NCI-H128 (cell line): ENCODE results near the gene CHST5.
A peak's percentile ranks its signal among the peaks of the same experiment; 100 is the strongest.
"Not testable (repeated sequence)": the region's sequence is repeated elsewhere in the genome, so short reads cannot be mapped to it uniquely, and the experiment has no call there.

Experiments used
- DNase-seq: peaks from one replicate; lab custom pipeline; 2025; ENCODE audit not compliant: unreplicated experiment; lab: John Stamatoyannopoulos, UW

Gene CHST5

DNA sequence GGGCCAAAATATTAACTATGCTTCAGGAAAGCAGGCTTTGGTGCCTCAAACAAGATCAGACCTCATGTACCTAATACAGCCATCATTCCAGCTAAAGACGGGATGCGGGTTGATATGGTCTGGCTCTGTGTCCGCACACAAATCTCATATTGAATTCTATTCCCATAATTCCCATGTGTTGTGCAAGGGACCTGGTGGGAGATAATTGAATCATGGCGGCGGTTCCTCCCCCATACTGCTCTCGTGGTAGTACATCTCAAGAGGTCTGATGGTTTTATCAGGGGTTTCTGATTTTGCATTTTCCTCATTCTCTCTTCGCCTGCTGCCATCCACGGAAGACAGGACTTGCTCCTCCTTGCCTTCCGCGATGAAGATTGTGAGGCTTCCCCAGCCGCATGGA lies 21.6 kb downstream of the CHST5 start:
- DNase-seq = no peak

DNA sequence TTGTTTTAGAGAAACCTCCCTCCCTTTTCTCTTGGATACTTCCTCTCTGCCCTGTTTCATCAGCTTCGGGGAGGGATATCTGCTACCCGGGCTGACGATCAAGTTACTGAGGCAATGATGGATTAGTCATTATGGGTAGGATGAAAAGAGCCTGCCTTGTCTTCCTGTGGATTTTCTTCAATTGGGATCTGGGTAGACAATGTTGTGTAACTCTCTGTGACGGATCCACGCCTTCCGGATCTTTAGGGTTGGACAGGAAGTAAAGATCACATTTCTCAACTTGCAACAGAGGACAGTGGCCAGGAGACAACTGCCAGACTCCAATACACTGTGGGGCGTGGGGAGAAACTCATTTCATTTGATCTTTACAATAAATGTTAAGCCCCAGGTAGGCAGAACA lies 29.3 kb downstream of the CHST5 start:
- DNase-seq = no peak

GRCh38 chr16:75506107-75506506 lies 29.8 kb downstream of the CHST5 start:
- no peak for DNase-seq

DNA sequence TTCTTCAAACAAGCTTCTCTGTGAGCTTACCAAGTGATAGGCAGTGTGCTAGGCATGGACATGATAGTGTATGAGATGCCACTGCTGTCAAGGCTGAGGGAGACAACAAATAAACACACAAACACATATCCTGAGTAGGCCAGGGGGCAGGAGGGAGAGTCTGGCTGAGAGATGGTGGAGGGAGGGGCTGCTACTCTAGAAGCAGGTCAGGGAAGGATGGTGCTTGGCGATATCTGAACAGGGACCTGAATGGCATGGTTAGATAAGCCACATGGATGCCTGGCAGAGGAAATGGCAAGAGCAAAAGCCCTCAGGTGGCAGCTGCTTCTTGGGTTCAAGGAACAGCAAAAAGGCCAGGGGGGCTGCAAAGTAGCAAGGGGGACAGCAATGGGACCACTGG lies 32.1 kb downstream of the CHST5 start:
- DNase-seq = no peak

DNA sequence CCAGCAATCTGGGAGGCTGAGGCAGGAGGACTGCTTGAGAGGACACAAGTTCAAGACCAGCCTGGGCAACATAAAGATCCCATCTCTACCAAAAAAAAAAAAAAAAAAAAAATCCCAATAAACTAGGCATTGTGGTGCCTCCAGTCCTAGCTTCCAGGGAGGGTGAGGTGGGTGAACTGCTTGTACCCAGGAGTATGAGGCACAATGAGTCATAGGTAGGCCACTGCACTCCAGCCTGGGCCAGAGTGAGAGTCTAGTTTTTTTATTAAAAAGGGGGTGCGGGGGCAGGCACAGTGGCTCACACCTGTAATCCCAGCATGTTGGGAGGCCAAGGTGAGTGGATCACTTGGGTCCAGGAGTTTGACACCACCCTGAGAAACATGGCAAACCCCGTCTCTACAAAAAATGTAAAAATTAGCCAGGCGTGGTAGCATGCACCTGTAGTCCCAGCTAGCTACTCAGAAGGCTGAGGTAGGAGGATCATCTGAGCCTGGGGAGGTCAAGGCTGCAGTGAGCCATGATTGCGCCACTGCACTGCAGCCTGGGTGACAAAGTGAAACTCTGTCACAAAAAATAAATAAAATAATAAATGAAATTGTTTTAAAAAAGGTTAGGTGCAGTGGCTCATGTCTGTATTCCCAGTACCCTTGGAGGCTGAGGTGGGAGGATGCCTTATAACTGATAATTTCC lies 32.8 kb downstream of the CHST5 start:
- DNase-seq = no peak

DNA sequence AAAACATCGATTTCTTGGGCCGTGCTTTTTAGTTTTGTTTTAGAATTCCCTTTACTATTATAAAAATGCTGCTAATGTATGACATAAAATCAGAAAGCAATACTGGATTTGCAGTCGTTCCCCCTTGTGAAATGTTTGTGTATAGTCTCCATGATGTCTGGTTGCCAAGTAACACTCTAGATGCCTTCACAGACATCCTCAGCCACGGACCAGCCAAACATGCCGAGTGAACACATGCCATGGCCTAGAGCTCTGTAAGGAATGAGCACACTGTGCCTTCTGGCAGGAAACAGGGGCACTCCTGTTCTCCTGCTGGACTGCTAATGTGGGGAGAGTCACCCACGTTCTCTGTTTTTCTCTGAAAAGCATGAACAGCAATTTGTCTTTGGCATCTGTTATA lies 34.1 kb downstream of the CHST5 start:
- not testable (repeated sequence) for DNase-seq

- no peak for DNase-seq
These were observed 34.5 kb downstream of the CHST5 start for GRCh38 chr16:75501359-75501758.

DNA sequence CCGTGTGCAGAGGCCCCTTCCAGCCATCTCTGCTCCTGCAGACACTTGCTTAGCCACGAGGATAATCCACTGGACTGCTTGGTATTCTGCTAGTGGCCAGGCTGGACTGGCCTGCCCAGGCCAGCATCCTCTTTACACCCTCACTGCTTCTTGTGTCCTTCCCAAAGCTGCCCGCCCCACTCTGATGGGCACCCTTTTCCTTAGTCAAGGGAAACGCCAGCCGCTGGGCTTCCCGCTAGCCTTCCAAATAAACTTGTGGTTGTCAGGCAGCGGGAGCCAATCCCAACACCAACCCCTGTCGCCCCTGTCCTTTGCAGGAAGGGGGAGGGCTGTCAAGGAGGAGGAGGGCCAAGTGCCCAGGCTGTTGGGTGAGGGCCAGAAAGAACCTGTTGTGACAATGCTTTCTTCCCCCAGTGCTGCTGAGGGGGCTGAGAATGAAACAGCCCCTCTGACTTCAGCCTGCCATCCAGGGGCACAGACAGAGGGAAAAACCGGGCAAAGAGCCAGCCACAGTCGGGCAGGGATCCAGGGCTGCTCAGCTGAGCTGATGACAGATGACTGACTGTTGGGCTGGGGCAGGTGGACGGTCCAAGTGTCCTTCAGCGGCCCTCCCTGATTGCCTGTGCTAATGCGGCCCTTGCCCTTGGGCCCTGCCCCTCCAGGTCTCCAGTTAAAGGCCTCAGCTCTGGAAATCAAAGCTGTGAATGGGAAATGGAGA lies 37.1 kb downstream of the CHST5 start:
- DNase-seq = not testable (repeated sequence)

GRCh38 chr16:75497558-75497957 lies 38.4 kb downstream of the CHST5 start:
- no peak for DNase-seq

DNA sequence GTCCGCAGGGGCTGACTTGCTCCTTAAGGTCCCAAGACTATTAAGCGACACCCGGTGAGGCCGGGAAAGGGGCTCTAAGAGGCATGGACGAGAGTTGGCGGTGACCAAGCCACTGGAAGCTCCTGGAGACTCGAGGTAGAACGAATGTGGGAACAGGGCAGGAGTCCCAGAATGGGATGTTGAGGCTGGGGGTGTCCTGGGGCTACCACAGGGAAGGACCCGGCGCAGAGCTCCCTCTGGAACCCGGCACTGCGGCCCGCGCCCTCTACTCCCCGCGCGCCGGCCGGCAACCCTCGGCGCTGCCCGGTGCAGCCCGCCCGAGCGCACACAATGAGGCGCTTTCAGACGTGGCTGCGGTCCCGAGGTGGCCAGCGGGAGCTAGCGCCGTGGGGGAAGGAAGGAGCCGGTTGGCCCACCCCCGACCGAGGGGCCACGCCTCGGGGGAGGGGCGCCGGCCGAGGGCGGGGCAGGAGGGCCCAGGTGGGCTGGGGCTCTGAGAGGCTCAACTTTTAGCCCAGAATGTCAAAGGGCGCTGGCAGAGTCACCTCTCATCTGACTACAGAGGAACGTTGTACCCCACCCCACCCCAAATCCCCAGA lies 40.7 kb downstream of the CHST5 start, which contains the start of gene CHST6:
Gene CHST6, minus strand, starts transcription at position 366 of the 599 bp plus-strand sequence. CDS start 15,613 bp downstream, outside the sequence.
- DNase-seq = no peak

DNA sequence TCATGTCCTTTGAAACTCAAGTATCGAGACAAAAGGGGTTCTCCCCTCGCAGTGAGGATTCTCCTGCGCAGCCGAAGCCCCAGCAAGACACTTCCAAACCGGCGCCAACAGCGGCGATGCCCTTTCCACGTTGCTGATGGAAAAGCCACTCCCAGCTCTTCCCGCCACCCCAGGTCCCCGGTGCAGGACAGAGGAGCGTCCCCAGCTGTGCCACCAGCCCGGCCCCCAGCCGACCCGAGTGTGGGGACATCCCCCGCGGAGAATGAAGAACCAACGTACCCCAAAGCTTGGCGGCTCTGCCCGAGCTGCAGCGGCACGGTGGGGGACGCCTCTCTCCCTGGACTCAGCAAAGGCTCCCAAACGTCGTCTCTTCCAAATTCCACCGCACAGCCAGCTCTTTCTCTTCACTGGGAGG lies 41.2 kb downstream of the CHST5 start:
- no peak for DNase-seq

DNA sequence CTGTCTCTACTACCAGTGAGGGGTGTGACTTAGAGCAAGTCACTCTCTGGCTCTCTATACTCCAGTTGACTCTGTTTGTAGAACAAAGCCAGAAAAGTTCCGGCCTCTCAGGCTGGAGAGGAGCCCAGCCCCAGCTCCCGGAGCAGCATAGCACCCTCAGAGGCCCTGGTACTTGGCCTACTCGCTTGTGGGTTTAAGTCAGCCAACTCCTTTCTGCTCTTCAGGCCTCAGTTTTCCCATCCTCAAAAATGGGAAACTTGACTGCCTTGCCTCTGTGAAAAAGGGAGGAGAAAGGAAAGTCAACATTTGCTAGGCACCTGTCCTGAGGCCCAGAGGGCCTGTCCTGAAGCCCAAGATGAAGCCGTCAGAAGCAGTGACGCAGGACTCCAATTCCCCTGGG lies 41.7 kb downstream of the CHST5 start:
- DNase-seq = no peak

DNA sequence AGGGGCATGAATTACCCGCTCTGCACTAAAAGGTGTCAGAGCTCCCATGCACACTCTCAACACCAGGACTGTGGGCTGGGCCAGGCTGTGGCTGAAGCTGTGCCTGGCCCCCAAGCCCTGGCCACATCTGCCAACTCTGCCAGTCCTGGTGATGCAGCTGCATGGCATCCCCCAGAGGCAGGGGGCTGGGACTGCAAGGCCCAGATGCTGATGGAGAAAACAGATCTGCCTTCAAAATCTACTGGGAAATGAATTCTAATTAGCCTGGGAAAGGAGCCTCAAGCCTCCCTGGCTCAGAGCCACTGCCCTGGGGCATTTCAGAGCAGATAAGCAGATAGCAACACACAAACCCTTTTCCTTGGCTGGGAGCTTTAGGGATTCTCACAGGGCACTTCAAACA lies 44.0 kb downstream of the CHST5 start:
- DNase-seq = no peak

DNA sequence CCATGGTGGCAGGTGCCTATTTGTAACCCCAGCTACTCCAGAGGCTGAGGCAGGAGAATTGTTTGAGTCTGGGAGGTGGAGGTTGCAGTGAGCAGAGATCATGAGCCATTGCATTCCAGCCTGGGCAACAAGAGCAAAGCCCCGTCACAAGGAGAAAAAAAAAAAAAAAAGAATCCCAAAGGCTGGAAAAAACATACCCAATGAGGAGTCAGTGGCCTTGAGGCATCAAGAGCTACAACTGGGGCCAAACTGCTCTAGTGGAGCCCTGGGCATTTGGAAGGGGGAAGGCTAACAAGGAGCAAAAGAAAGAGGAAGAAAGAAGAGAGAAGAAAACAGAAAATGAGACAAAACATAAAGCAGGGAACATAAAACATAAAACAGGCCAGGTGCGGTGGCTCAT lies 47.6 kb downstream of the CHST5 start:
- DNase-seq = no peak

GRCh38 chr16:75486676-75487313 lies 49.1 kb downstream of the CHST5 start:
- DNase-seq = no peak

DNA sequence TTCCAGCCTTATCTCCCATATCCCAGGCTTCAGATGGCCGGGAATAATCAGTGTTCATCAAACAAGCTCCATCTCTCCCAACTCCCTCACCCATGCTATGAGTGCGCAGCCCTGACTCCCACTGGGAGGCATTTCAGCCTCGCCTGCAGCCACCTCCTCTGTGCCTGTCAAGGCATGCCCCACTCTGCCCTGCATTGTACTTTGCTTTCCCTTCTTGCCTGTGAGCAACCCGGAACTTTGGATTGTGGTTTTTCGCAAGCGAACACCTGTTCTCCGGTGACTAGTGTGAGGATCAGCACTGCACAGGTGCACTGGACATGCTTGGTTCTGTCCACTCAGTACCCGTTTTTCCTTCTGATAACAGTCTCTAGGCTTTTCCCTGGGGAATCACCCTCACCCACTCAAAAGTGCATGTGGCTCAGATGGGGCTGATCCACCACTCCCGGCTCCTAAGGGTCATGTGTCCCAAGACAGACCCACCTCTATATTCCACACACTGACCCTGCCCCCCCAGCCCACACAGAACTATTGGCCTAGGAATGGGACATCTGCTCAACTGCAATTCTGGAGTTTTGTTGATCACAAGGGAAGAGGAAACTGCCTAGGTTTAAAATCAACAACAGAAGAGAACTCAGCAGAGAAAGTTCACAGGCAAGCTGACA lies 49.8 kb downstream of the CHST5 start:
- peak; percentile 31 for DNase-seq

DNA sequence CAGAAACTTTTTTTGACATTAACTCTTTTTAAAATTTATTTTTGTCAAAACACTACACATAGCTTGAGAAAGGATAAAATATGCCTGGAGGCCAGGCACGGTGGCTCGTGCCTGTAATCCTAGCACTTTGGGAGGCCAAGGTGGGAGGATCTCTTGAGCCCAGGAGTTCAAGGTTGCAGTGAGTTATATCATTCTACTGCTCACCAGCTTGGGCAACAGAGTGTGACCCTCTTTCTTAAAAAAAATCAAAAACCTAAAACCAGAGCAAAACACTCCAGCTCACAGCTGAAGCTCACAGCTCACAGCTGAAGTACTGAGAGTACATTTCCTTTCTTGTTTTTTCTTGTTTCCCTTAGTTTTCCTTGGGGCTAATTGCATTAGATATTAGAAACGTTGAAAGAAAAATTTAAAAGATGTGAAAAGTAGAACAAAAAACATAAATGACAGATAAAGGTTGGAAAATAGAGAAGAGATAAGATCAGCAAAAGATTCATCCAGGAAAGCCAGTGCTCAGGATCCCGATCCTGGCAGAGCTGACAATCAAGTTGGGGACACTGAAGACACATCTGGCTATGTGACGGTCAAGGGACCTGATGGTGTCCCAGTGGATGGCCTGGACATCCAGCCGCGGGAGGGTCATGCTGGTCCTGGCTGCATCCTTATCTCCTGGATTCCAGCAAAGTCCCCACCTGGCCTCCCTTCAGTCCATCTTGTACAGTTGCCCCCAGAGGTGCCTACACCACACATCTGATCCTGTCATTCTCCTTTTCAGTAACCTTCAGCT lies 50.5 kb downstream of the CHST5 start:
- no peak for DNase-seq

DNA sequence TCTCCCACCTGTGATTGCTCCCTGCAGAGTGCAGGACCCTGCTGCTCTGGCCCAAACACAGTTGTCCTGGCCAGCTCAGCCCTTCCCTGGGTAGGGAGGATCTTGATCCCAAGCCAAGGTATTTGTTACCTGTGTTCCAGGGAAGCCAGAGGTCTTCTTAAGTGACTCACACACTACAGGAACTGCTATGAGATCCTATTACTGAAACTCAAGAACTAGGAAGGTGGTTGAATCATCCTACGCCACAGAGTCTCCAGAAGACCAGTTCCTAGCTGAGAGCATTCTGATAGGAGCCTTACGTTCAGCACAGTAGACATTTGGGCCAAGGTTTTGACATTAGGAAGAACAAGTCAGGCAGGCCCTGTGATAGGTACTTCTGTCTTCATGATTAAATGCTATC lies 52.7 kb downstream of the CHST5 start:
- DNase-seq = no peak

GRCh38 chr16:75482434-75483205 lies 53.3 kb downstream of the CHST5 start:
- no peak for DNase-seq

- DNase-seq = no peak
These were observed 54.4 kb downstream of the CHST5 start for GRCh38 chr16:75481475-75481874.
